ENCODE data around the gene ZNF28. TPM values are rescaled to one million over a fixed set of nuclear protein-coding genes. Genes with fewer than 3 reads are reported as not detected.
"Not testable (repeated sequence)": the region's sequence is repeated elsewhere in the genome, so short reads cannot be mapped to it uniquely, and the experiment has no call there.

Gene ZNF28
- 10 to 100 TPM; 12.0 to 13.2 TPM for total RNA-seq

GRCh38 chr19:52821204-52821960 lies at the start of gene ZNF28:
TSS of gene ZNF28 (minus strand) at chr19:52821633. CDS start at chr19:52817958, 3,675 bp downstream.
- POLR2A ChIA-PET; CTCF ChIA-PET; H3K27me3 Mint-ChIP-seq; intact Hi-C loops (cut with micrococcal nuclease); H3K9me3 Mint-ChIP-seq: not testable (repeated sequence)
- Mint-ChIP-seq H3K36me3 (peaks cover 25% of the 10 kb centered on the region), H3K4me3 (peak within 1 kb of the TSS; percentile 84), H3K4me1 (ENCODE audit: low read depth) (peaks cover 19% of the 10 kb centered on the region), H3K27ac (peak within 1 kb of the TSS; percentile 70)
- peak; percentile 80 for DNase-seq

DNA sequence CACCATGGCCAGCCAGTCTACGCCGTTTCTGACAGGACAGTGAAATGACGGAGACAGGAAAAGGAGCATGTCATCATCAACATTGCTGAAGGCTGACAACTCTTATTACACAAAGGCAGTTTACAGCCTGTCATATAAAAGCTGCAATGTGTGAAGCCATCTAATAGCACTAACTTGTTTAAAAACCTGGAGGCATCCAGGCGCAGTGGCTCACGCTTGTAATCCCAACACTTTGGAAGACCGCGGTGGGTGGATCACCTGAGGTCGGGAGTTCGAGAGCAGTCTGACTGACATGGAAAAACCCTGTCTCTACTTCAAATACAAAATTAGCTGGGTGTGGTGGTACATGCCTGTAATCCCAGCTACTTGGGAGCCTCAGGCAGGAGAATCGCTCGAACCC lies 46.6 kb upstream of the ZNF28 start:
- CTCF ChIA-PET; POLR2A ChIA-PET; H3K27ac Mint-ChIP-seq; H3K9me3 Mint-ChIP-seq; H3K4me1 Mint-ChIP-seq (ENCODE audit: low read depth); H3K4me3 Mint-ChIP-seq; H3K27me3 Mint-ChIP-seq; intact Hi-C loops (cut with micrococcal nuclease); DNase-seq: not testable (repeated sequence)
- H3K36me3 Mint-ChIP-seq: peaks cover 11% of the 10 kb centered on the region

GRCh38 chr19:52857378-52858191 lies 36.2 kb upstream of the ZNF28 start, which contains the start of gene ZNF468:
TSS of gene ZNF468 (minus strand) at chr19:52857619. CDS start at chr19:52854272, 3,347 bp downstream.
- H3K27me3 Mint-ChIP-seq; CTCF ChIA-PET; H3K9me3 Mint-ChIP-seq; intact Hi-C loops (cut with micrococcal nuclease): not testable (repeated sequence)
- DNase-seq: peak; percentile 83
- POLR2A ChIA-PET: interaction anchor here (0.6 kb wide), 1 partner anchor 1153 kb away, joined by 3 read pairs; no protein-coding TSS in a partner anchor
- peak within 1 kb of the TSS; percentile 89 for H3K4me3 Mint-ChIP-seq
- peak within 1 kb of the TSS; percentile 79 for H3K27ac Mint-ChIP-seq
- H3K4me1 Mint-ChIP-seq (ENCODE audit: low read depth): peaks cover 22% of the 10 kb centered on the region
- peaks cover 29% of the 10 kb centered on the region for H3K36me3 Mint-ChIP-seq

DNA sequence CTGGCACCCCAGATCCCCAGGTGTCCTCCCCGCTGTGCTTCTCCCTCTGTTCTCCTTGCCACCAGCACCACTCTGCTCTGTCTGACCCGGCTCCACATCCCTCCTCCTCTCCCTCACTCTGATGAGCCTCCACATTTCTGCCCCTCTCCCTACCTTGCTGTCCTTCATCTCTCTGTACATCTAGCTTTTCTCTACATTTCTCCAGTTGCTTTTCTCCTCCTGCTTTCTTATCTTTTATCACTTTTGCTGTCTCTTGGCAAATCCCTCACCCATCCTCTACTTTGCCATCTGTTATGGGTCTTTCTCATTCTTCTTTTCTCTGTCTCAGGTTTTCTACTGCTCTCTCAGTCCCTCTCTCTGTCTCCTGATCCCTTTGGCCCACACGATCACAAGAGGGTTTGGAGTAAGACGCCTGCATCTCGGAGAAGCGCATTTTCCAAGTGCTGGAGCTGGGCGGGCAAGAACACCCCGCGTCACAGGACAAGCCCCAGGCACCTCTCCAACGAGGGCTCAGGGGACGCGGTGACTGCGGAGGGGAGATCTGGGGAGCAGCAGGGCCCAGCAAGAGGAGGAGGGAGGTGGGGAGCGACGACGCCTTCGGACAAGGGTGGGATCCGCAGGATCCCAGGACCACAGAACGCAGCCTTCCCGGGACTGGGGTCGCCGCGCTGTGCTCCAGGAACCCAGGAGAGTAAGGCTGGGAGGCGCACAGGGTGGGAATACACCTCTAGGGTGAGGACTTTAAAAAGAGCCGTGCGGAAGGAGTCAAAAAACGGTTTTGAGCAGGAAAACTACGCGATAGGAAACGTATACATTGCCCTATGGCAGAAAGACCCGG lies 35.3 kb upstream of the ZNF28 start:
- Mint-ChIP-seq H3K36me3 (peaks cover 34% of the 10 kb centered on the region), H3K4me3 (peak overlapping the region; percentile 89), H3K4me1 (ENCODE audit: low read depth) (peaks cover 22% of the 10 kb centered on the region), H3K27ac (peak overlapping the region; percentile 79)
- POLR2A ChIA-PET; intact Hi-C loops (cut with micrococcal nuclease); H3K27me3 Mint-ChIP-seq; H3K9me3 Mint-ChIP-seq; CTCF ChIA-PET: not testable (repeated sequence)
- DNase-seq: peak; percentile 13

DNA sequence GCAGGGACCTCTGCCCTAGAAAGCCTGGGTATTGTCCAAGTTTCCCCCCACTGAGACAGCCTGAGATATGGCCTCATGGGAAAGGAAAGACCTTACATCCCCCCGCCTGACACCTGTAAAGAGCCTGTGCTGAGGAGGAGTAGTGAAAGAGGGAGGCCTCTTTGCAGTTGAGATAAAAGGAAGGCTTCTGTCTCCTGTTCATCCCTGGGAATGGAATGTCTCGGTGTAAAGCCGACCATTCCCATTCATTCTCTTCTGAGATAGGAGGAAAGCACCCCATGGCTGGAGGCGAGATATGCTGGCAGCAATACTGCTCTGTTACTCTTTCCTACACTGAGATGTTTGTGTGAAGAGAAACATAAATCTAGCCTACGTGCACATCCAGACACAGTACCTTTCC lies 25.9 kb upstream of the ZNF28 start:
- POLR2A ChIA-PET: not testable (repeated sequence)

GRCh38 chr19:52840825-52841465 lies 19.5 kb upstream of the ZNF28 start:
- H3K36me3 Mint-ChIP-seq: peaks cover 95% of the 10 kb centered on the region
- H3K4me3 Mint-ChIP-seq; CTCF ChIA-PET; intact Hi-C loops (cut with micrococcal nuclease); DNase-seq; H3K27me3 Mint-ChIP-seq; H3K27ac Mint-ChIP-seq; POLR2A ChIA-PET; H3K4me1 Mint-ChIP-seq (ENCODE audit: low read depth): not testable (repeated sequence)
- H3K9me3 Mint-ChIP-seq: peaks cover 88% of the 10 kb centered on the region

More for the DNA sequence above, 25.9 kb upstream of the ZNF28 start:
- CTCF ChIA-PET; H3K4me1 Mint-ChIP-seq (ENCODE audit: low read depth); DNase-seq; H3K4me3 Mint-ChIP-seq; H3K27me3 Mint-ChIP-seq; intact Hi-C loops (cut with micrococcal nuclease); H3K27ac Mint-ChIP-seq: not testable (repeated sequence)
- Mint-ChIP-seq H3K36me3 (peaks cover 92% of the 10 kb centered on the region), H3K9me3 (peaks cover 62% of the 10 kb centered on the region)

DNA sequence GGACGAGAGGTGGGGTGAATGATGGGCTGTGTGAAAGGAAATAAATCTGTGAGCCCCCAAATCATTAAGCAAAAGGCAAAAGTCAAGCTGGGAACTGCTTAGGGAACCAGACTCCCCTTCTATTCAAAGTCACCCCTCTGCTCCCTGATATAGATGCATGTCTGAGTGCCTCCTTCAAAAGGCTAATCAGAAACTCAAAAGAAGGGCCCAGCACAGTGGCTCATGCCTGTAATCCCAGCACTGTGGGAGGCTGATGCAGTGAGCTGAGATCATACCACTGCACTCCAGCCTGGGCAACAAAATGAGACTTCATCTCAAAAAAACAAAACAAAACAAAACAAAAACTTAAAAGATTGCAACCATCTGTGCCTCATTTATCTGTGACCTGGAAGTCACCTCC lies 12.9 kb upstream of the ZNF28 start:
- intact Hi-C loops (cut with micrococcal nuclease); H3K27me3 Mint-ChIP-seq; CTCF ChIA-PET; H3K27ac Mint-ChIP-seq; H3K4me3 Mint-ChIP-seq; H3K4me1 Mint-ChIP-seq (ENCODE audit: low read depth); POLR2A ChIA-PET; DNase-seq: not testable (repeated sequence)
- Mint-ChIP-seq H3K9me3 (peaks cover 76% of the 10 kb centered on the region), H3K36me3 (peaks cover 46% of the 10 kb centered on the region)

DNA sequence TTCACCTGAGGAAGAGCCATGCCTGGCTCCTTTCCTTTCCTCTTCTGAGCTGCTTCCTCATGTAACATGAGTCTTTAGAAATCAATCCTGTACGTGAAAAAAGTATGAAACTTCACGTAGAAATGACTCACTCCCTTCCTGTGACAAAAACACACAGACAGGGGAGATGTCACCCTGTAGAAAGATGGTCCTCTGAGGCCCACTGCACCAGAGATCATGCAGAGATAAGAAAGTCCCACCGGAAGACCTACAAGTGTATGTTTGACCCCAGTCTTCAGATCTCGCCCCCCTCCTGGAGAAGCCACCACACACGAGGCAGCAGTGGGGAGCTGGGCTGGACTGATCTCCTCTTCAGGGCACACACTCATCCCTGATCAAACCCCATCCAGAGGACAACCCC lies 12.1 kb upstream of the ZNF28 start:
- H3K36me3 Mint-ChIP-seq: peaks cover 39% of the 10 kb centered on the region
- peaks cover 70% of the 10 kb centered on the region for H3K9me3 Mint-ChIP-seq
- DNase-seq; POLR2A ChIA-PET; intact Hi-C loops (cut with micrococcal nuclease); H3K4me1 Mint-ChIP-seq (ENCODE audit: low read depth); H3K4me3 Mint-ChIP-seq; H3K27ac Mint-ChIP-seq; CTCF ChIA-PET; H3K27me3 Mint-ChIP-seq: not testable (repeated sequence)

- CTCF ChIA-PET; POLR2A ChIA-PET; DNase-seq; H3K4me3 Mint-ChIP-seq; H3K27me3 Mint-ChIP-seq; H3K4me1 Mint-ChIP-seq (ENCODE audit: low read depth); intact Hi-C loops (cut with micrococcal nuclease); H3K27ac Mint-ChIP-seq: not testable (repeated sequence)
- H3K36me3 Mint-ChIP-seq: peaks cover 12% of the 10 kb centered on the region
- peaks cover 46% of the 10 kb centered on the region for H3K9me3 Mint-ChIP-seq
Measured at GRCh38 chr19:52829866-52830265, 8.4 kb upstream of the ZNF28 start.

GRCh38 chr19:52825765-52826164 lies 4.3 kb upstream of the ZNF28 start:
- CTCF ChIA-PET: no interaction called here
- intact Hi-C loops (cut with micrococcal nuclease): no loop called here
- Mint-ChIP-seq H3K4me1 (ENCODE audit: low read depth) (peaks cover 3% of the 10 kb centered on the region), H3K36me3 (peaks cover 2% of the 10 kb centered on the region), H3K27me3 (no peaks in the 10 kb centered on the region), H3K4me3 (no peak overlapping the region), H3K9me3 (peaks cover 22% of the 10 kb centered on the region), H3K27ac (no peak overlapping the region)
- POLR2A ChIA-PET: no interaction called here
- DNase-seq: no peak

DNA sequence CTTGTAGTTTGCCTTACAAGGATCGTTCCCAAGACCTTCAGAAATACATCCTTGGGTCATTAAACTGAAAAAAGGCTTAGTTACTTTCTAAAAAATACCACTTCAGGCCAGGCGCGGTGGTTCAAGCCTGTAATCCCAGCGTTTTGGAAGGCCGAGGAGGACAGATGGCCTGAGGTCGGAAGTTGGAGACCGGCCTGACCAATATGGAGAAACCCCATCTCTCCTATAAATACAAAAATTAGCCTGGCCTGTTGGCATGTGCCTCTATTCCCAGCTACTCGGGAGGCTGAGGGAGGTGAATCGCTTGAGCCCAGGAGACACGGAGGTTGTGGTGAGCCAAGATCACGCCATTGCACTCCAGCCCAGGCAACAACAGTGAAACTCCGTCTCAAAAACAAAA lies 2.2 kb upstream of the ZNF28 start:
- intact Hi-C loops (cut with micrococcal nuclease): no loop called here
- Mint-ChIP-seq H3K36me3 (peaks cover 10% of the 10 kb centered on the region), H3K4me3 (no peak overlapping the region), H3K27ac (no peak overlapping the region), H3K9me3 (peaks cover 12% of the 10 kb centered on the region), H3K27me3 (no peaks in the 10 kb centered on the region), H3K4me1 (ENCODE audit: low read depth) (peaks cover 16% of the 10 kb centered on the region)
- no peak for DNase-seq
- ChIA-PET CTCF (no interaction called here), POLR2A (no interaction called here)

Measured in activated CD4-positive, alpha-beta memory T cell treated with anti-CD3 and anti-CD28 coated beads for 36 hours (primary cell).